Calu3 (cell line): ENCODE data around the gene RBM47. TPM values are rescaled to one million over a fixed set of nuclear protein-coding genes. Genes with fewer than 3 reads are reported as not detected.

Experiments used
- BruUV-seq: library from RNA; stranded (reverse); fragments of 400-500 nt; replicated peaks from 2 replicates; lab custom pipeline; 2021; lab: Mats Ljungman, UMichigan
- CTCF ChIA-PET: fragments of 300-600 bp; sonication (Branson Sonifier 250); formaldehyde crosslinking; loops from one replicate; lab custom pipeline; 2022; ENCODE audit warnings: antibody characterized with exemption; lab: Charles Lee
- DNase-seq: peaks from one replicate; pipeline ENCODE4 v3.0.0; 2022
- H3K27ac Mint-ChIP-seq: one replicate; pipeline ENCODE4 v1.8.0; 2022; ENCODE audit warnings: mixed read lengths; ENCODE audit not compliant: unreplicated experiment
- H3K27me3 Mint-ChIP-seq: one replicate; pipeline ENCODE4 v1.8.0; 2022; ENCODE audit warnings: mixed read lengths; ENCODE audit not compliant: unreplicated experiment
- H3K36me3 Mint-ChIP-seq: one replicate; pipeline ENCODE4 v1.8.0; 2022; ENCODE audit warnings: mild to moderate bottlenecking, moderate library complexity, mixed read lengths; ENCODE audit not compliant: insufficient read depth, unreplicated experiment
- H3K4me1 Mint-ChIP-seq: one replicate; pipeline ENCODE4 v1.8.0; 2022; ENCODE audit warnings: mild to moderate bottlenecking, low read depth, mixed read lengths; ENCODE audit not compliant: unreplicated experiment
- H3K4me3 Mint-ChIP-seq: one replicate; pipeline ENCODE4 v1.8.0; 2022; ENCODE audit warnings: mild to moderate bottlenecking, low read depth, moderate library complexity, mixed read lengths; ENCODE audit not compliant: unreplicated experiment
- H3K9me3 Mint-ChIP-seq: one replicate; pipeline ENCODE4 v1.8.0; 2022; ENCODE audit warnings: low read depth, mixed read lengths; ENCODE audit not compliant: unreplicated experiment
- intact Hi-C: fragments of 100-400 bp; cut with micrococcal nuclease; formaldehyde crosslinking; loops from one replicate; pipeline ENCODE4 v1.10.0; 2022; ENCODE audit not compliant: unreplicated experiment
- total RNA-seq: library from RNA; stranded (reverse); gene quantifications from 2 replicates; pipeline ENCODE4 v1.2.3, GENCODE V29; 2022
- TF ChIP-seq, protein P1 (sequence below): fragments of 200-600 bp; IDR thresholded peaks from one replicate; pipeline ENCODE4 v1.8.0; 2022; ENCODE audit warnings: antibody characterized with exemption; ENCODE audit not compliant: unreplicated experiment

The RBM47 gene
- total RNA-seq, 1 experiment from 2014 or later = 86.6 TPM

DNA sequence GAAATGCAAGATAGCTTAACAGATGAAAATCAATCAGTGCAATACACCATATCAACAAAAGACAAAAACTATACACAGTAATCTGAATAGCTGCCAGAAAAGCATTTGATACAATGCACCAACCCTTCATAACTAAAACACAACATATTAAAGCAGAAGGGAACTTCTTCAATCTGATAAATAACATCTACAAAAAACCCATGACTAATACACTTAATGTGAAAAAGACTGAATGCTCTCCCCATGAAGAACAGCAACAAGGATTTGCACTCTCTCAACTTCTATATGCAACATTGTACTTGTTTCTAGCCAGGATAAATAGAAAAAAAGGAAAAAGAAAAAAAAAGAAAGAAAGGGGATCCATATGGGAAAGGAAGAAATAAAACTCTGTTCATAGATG, 139.7 kb downstream of the RBM47 start:
- Mint-ChIP-seq H3K4me1 (peaks cover 52% of the 10 kb centered on the region), H3K9me3 (no peaks in the 10 kb centered on the region), H3K27ac (peak overlapping the region; percentile 24), H3K27me3 (no peaks in the 10 kb centered on the region), H3K4me3 (no peak overlapping the region), H3K36me3 (peaks cover 46% of the 10 kb centered on the region)
- no peak for DNase-seq
- intact Hi-C loops = no loop called here
- no TSS peak for BruUV-seq
- CTCF ChIA-PET = no interaction called here
- TF ChIP-seq, protein P1, sequence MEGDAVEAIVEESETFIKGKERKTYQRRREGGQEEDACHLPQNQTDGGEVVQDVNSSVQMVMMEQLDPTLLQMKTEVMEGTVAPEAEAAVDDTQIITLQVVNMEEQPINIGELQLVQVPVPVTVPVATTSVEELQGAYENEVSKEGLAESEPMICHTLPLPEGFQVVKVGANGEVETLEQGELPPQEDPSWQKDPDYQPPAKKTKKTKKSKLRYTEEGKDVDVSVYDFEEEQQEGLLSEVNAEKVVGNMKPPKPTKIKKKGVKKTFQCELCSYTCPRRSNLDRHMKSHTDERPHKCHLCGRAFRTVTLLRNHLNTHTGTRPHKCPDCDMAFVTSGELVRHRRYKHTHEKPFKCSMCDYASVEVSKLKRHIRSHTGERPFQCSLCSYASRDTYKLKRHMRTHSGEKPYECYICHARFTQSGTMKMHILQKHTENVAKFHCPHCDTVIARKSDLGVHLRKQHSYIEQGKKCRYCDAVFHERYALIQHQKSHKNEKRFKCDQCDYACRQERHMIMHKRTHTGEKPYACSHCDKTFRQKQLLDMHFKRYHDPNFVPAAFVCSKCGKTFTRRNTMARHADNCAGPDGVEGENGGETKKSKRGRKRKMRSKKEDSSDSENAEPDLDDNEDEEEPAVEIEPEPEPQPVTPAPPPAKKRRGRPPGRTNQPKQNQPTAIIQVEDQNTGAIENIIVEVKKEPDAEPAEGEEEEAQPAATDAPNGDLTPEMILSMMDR = no peak

DNA sequence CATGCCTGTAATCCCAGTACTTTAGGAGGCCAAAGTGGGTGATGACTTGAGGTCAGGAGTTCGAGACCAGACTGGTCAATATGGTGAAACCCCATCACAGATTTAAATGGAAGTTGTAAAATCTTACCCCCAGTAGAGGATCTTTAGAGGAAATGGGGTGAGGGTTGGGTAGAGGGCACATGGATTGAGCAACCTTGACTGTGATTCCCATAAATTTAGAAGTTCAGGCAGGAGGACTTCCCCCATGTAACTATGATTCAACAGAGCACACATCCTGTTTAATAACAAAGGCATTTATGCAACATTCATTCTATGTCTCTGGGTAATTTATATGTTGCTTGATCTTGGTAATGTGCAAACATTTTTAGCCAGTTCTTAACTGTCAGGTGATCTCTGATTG, 143.1 kb downstream of the RBM47 start:
- intact Hi-C loops = no loop called here
- TF ChIP-seq, protein P1 = no peak
- CTCF ChIA-PET = interaction anchor here (0.7 kb wide), 1 partner anchor 431 kb away, joined by 4 read pairs; no protein-coding TSS in a partner anchor
- Mint-ChIP-seq H3K9me3 (no peaks in the 10 kb centered on the region), H3K27ac (no peak overlapping the region), H3K4me1 (peaks cover 52% of the 10 kb centered on the region), H3K27me3 (no peaks in the 10 kb centered on the region), H3K36me3 (peaks cover 26% of the 10 kb centered on the region), H3K4me3 (no peak overlapping the region)
- BruUV-seq = no TSS peak
- DNase-seq = no peak

DNA sequence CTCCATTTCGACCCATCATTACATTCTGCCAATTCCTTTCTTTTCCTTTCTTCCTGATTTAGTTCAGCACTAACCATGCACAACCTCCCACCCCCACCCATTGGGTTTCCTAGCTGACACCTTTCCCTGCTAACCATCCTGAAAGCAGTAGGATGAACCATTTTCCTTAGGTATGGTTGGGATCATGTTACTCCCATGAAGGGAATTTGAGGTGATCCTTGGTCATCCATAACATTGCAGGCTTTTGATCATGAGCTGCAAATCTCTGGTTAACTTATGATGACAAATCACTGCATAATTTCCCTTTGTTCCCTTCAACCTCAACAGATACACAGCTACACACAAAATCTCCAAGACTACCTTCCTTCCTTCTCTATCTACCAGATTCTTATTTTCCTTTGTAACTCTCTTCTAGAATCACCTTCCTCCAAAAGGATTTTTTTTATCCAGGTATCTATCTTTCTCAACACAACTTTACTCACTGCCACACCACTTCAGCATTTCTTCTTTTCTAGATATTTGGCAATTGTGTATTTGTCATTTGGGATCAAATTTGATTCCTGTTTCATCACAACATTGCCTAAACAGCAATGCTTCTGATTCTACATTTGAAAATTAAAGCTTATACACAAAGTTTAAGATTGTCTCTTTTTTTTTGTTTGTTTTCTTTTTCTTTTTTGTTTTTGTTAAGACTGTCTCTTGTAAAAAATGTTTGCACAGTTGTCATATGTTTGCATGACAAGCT, 145.1 kb downstream of the RBM47 start:
- H3K27me3 Mint-ChIP-seq = no peaks in the 10 kb centered on the region
- H3K4me3 Mint-ChIP-seq = no peak overlapping the region
- peak overlapping the region; percentile 11 for H3K27ac Mint-ChIP-seq
- intact Hi-C loops = no loop called here
- TF ChIP-seq, protein P1 = no peak
- no peak for DNase-seq
- CTCF ChIA-PET = interaction anchor here (0.6 to 1.3 kb wide), 2 partner anchors 67 to 102 kb away, joined by 4 read pairs; no protein-coding TSS in a partner anchor
- H3K9me3 Mint-ChIP-seq = no peaks in the 10 kb centered on the region
- peaks cover 32% of the 10 kb centered on the region for H3K4me1 Mint-ChIP-seq
- H3K36me3 Mint-ChIP-seq = peaks cover 12% of the 10 kb centered on the region
- no TSS peak for BruUV-seq

DNA sequence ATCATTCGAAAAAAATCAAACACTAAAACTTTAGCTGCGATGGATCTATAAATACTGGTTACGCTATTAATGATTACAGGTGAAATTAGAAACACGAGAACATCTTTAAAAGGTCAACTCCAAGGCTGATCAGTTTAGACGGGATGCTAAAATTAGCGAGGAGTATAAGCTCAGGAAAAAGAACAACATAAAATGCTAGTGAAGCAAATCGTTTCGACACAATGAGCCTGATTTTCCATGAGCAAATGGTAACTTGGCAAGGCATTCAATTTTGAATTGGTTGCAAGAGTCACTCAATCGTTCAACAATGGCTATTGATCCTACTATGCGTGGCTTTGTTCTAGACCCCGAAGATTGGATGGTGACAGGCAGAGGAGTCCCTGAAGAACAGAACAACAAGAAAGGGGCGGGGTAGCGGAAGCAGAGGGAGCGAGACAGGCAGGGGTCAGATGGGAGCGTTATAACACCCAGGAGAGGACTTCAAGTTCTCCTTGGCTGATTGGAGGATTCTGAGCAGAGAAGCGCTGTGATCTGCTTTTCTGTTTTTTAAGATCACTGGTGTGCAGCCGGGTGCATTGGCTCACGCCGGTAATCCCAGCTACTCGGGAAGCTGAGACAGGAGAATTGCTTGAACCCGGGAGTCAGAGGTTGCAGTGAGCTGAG, 146.5 kb downstream of the RBM47 start:
- peaks cover 17% of the 10 kb centered on the region for H3K36me3 Mint-ChIP-seq
- no TSS peak for BruUV-seq
- peaks cover 28% of the 10 kb centered on the region for H3K4me1 Mint-ChIP-seq
- H3K4me3 Mint-ChIP-seq = no peak overlapping the region
- TF ChIP-seq, protein P1 = no peak
- no peaks in the 10 kb centered on the region for H3K27me3 Mint-ChIP-seq
- no peak for DNase-seq
- no peak overlapping the region for H3K27ac Mint-ChIP-seq
- intact Hi-C loops = no loop called here
- H3K9me3 Mint-ChIP-seq = no peaks in the 10 kb centered on the region
- CTCF ChIA-PET = no interaction called here
